Endometrial microvascular endothelial cells (primary cell): ENCODE measurements around the gene EEF1AKMT4. TPM values are rescaled to one million over a fixed set of nuclear protein-coding genes. Genes with fewer than 3 reads are reported as not detected.

ENCODE experiments used
- in situ Hi-C: cut with HindIII; loops from 2 replicates; pipeline ENCODE4 v1.10.0; 2017; ENCODE audit warnings: low sequenced_read_pairs, low pct_unique_long_range_greater_than_20kb; ENCODE audit errors: inconsistent ontology term
- total RNA-seq: library from RNA; depleted of rRNA; stranded (reverse); fragments of >200 nt; gene quantifications from one replicate; pipeline ENCODE4 v1.2.3, GENCODE V29; 2015; ENCODE audit errors: inconsistent ontology term

Gene EEF1AKMT4
- total RNA-seq, 1 donor from 2014 or later, result 9.2 TPM

DNA sequence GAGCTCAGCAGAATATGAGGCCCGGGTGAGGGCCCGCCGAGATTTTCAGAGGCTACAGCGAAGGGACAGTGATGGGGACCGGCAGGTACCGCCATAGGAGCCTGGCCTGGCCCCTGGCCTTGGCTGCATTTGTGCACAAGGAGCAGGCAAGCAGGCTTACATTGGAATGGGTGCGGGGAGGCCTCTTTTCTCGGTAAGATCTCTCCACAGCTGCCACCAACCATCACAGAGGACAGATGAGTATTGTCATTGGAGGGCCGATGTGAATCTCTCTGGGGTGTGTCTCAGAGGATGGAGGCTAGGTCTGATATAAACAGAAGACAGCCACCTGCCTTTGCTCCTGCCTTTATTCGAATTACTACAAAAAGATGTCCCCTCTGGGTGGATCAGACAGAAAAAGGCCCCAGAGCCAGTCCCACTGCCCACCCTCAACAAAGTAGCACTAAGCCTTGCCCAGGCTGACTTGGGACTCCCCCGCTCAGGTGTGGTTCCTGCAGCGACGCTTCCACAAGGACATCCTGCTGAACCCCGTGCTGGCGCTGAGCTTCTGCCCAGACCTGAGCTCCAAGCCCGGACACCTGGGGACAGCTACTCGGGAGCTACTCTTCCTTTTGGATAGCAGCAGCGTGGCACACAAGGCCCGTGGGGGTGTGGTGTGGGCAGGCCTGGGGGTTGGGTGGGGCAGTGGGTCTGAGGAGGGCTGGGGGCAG, 14.6 kb upstream of the EEF1AKMT4 start:
- in situ Hi-C loops, result no loop called here

DNA sequence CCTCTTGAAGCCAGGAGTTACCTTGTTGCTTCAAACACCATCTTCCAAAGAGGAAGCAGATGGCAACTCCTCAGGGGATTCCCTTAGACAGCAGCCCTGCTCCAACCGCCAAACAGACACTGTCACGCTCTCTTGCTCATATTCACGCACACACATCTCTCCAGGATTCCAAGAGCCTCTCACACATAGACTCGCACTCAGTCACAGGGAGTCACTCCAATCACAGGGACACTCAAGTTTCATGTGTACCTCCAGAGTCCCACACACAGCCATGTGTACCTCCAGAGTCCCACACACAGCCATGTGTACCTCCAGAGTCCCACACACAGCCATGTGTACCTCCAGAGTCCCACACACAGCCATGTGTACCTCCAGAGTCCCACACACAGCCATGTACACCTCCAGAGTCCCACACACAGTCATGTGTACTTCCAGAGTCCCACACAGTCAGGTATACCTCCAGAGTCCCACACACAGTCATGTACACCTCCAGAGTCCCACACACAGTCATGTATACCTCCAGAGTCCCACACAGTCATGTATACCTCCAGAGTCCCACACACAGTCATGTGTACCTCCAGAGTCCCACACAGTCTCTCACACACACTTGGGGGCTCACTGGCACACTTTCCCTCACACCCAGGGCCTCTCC, 14.0 kb upstream of the EEF1AKMT4 start:
- in situ Hi-C loops, result no loop called here

DNA sequence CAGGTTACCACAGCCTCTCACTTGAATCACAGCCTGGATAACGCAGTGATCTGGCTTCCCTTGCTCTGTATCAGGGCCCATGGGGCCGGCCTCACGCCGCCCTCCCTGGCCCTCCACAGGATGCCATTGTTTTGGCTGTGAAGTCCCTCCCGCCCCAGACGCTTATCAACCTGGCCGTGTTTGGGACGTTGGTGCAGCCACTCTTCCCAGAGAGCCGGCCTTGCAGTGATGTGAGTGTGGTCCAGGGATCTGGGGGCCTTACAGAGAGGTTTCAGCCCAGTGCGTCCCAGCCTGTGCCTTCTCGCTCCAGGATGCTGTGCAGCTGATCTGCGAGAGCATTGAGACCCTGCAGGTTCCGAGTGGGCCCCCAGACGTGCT, 13.4 kb upstream of the EEF1AKMT4 start:
- in situ Hi-C loops, result no loop called here

DNA sequence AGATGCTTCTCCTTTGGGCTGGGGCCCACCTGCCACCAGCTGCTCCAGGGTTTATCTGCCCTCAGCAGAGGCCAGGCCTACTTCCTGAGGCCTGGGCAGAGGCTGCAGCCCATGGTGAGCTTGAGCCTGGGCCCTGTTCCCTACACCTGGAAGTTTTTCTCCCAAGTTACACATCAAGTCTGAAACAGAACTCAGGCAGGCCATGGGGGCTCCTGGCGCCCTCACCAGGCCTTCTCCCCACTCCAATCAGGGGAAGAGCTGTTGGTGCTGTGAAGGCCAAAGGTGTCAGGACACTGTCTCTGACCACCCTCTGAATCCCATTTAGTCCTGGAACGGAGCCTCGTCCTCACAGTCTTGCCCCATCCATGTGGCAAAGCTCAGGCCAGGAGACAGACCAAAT, 12.8 kb upstream of the EEF1AKMT4 start:
- in situ Hi-C loops, result no loop called here

DNA sequence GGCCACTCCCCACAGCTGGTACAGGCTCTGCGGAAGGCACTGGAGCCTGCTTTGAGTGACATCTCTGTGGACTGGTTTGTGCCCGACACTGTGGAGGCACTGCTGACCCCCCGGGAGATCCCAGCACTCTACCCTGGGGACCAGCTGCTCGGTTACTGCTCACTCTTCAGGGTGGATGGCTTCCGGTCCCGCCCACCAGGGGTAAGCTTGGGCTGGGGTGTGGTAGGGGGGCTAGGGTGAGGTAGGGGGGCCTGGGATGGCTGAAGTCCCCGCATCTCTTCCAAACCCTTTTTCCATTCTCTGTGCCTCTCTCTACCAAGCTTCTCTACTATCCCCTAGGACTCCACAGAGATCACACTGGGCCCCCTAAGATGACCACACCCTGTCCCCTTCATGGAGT, 12.3 kb upstream of the EEF1AKMT4 start:
- in situ Hi-C loops, result no loop called here

DNA sequence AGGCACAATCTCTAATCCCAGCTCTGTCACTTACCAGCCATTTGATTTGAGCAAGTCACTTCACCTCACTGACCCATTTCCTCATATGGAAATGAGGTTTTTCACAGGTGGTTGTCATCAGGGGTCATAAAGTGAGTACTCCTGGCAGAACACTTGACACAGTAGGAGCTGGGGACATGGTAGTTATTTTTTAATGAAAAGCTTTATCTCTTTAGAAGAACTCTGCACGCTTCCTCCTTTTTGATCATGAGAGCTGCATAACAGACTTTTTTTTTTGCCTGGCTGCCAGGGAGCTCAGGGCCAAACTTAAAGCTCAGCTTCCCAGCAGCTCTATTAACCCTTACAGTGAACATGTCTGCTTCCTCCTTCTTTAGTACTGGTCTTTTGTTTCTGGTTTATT, 11.7 kb upstream of the EEF1AKMT4 start:
- in situ Hi-C loops, result no loop called here

DNA sequence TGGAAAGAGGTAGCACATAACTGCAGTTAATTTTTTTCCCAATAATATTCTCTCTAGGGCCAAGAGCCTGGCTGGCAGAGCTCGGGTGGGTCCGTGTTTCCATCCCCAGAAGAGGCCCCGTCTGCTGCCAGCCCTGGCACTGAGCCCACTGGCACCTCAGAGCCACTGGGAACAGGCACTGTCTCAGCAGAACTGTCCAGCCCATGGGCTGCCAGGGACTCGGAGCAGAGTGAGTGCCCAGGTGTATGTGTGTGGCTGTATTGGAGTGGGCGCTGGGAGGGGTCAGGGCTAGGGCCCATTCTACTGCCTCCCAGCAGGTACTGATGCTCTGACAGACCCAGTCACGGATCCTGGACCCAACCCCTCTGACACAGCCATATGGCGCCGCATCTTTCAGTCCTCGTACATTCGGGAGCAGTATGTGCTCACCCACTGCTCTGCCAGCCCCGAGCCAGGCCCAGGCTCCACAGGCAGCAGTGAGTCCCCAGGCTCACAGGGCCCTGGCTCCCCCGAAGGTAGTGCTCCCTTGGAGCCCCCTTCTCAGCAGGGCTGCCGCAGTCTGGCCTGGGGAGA, 11.1 kb upstream of the EEF1AKMT4 start:
- in situ Hi-C loops, result no loop called here

DNA sequence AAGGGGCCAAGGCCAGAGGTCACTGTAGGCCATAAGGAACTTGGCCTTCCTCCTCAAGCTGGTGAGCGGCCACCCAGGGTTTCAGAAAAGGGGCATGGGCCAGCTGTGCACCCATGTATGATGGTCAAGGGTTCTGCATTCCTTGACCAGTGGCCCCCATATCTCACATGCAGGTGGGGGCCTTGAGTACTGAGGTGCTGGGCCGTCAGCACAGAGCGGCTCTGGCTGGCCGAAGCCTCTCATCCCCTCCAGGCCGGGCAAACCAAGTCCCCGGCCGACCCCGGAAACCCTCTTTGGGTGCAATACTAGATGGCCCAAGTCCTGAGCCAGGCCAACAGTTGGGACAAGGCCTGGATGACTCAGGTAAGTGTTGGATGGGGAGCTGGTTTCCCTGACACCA, 10.3 kb upstream of the EEF1AKMT4 start:
- in situ Hi-C loops, result no loop called here

DNA sequence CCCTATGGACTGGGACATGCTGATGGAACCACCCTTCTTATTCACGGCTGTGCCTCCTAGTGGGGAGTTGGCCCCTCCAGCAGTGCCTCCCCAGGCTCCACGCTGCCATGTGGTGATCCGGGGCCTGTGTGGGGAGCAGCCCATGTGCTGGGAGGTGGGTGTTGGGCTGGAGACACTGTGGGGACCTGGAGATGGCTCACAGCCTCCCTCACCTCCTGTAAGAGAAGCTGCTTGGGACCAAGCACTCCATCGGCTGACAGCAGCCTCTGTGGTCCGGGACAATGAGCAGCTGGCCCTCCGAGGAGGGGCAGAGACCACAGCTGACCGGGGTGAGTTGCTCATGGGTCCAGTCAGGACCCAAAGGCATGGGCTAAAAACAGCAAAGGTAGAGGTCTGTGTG, 9.8 kb upstream of the EEF1AKMT4 start:
- in situ Hi-C loops, result no loop called here

DNA sequence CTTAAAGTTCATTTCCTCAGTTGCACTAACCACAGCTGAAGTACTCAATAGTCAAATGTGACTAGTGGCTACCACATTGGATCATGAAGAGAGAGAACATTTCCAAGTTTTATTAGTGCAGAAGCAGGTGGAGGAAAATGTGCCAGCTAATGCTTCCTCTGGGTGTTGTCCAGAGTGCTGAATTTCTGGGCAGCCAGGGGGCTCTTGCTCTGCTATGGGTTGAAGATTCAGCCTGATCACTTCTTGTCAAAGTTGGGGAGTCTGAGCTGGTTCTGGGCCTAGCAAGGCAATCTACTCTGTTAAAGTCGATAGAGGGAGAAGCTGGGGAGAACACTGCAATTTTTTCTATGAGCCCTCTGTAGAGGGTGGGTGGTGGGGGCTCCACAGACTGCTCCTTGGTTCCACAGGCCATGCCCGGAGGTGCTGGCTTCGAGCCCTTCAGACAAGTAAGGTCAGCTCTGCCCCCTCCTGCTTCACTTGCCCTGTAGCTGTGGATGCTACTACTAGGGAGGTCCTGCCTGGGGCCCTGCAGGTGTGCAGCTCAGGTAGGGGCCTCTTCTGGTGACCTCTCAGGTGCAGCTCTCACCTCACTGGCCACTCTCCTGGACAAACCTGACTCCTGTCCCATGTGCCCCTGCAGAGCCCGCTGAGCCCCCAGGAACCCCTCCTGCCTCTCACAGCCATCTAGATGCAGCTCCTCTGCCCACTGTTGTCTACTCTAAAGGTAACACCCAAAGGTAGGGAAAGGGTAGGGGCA, 8.9 kb upstream of the EEF1AKMT4 start:
- in situ Hi-C loops, result no loop called here

DNA sequence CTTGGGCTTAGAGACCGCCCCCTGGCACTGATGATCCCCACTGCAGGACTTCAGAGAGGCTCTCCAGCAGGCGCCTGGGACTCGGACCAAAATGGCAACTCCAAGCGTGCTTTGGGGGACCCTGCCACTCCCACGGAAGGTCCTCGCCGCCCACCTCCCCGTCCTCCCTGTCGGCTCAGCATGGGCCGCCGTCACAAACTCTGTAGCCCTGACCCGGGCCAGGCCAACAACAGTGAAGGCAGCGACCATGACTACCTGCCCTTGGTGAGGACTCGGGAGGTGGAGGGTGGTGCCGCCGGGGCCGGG, 8.4 kb upstream of the EEF1AKMT4 start:
- in situ Hi-C loops, result no loop called here

DNA sequence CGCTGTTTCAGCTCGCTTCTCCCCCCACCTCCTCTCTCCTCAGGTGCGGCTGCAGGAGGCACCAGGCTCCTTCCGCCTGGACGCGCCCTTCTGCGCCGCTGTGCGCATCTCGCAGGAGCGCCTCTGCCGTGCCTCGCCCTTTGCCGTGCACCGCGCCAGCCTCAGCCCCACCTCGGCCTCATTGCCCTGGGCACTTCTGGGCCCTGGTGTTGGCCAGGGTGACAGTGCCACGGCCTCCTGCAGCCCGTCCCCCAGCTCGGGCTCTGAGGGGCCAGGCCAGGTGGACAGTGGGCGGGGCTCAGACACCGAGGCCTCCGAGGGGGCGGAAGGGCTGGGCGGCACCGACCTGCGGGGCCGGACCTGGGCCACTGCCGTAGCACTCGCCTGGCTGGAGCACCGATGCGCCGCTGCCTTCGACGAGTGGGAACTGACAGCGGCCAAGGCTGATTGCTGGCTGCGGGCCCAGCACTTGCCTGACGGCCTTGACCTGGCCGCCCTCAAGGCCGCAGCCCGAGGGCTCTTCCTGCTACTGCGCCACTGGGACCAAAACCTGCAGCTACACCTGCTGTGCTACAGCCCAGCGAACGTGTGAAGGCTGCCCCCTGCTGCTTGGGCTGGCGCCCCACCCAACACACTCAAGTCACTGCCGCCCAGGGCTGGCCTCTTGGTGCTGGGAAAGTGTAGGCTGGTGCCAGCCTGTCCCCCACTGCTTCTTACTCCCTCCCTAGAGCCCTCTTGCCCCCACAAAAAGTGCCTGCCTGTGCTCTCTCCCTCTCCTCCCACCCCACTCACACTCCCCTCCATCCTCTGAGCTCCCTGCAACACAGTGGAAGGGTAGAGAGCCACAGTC, 7.8 kb upstream of the EEF1AKMT4 start:
- in situ Hi-C loops, result no loop called here

DNA sequence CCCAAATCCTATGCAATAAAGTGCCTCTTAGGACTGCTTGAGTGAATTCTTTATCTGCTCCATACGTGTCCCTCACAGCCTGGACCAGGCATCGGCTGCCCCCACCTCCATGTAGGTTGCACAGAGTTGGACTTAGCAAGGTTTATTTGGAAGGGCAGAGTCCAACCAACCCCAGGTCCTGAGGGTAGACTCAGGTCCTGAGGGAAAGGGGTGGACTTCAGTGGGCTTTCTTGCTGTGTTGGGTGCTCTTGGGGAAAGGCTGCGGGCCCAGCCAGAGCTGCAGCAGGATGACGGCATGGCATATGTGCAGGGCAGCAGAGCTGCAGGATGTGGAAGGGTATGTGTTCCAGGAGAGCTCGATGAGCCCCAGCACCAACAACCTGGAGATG, 7.2 kb upstream of the EEF1AKMT4 start:
- in situ Hi-C loops, result no loop called here

DNA sequence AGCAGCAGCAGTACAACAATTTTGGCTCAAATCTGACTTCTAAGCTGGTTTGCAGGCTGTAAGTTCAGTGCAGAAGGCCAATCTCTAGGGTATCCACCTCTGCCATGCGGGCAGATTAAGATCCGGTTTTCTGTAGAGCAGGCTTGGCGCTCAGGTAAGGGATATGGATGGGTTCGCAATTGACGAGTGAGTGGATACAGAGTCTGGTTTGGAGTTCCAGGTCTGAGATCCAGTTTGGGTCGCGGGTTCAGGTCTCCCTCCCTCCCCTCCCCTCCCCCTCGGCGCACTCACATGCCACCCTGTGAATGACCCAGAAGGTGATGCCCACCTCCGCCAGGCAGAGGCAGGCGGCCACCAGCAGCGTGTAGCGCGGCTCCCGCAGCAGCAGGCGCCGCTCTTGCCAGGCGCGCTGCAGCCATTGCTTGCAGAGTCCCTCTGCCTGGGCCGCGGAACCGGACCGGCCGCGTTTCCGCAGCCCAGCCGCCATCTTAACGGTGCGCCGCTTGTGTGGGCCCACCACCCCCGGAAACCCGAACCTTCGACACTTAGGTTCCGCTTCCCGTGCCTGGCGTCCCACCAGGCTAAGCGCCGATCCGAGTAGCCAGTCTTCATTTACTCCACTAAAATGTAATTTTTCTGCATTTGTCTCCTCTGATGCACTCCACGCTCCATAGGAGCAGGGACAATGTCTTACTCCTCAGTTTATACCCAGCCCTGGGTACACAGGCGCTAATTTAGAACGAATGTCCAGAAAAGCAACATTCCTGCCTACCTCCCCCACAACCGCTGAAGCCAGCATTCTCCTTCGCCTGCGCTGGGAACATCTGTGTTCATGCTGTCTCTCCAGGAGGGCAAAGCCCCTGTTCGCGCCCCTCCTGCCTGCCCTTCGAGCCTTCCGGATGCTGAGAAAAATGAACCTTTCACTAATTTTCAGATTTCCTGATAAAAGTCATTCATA, 739 bp upstream of the EEF1AKMT4 start, which contains the start of gene ALG3:
TSS of gene ALG3 (minus strand) at position 509 of the 958 bp plus-strand sequence. CDS start at position 487, 22 bp downstream.
- in situ Hi-C loops, result no loop called here

DNA sequence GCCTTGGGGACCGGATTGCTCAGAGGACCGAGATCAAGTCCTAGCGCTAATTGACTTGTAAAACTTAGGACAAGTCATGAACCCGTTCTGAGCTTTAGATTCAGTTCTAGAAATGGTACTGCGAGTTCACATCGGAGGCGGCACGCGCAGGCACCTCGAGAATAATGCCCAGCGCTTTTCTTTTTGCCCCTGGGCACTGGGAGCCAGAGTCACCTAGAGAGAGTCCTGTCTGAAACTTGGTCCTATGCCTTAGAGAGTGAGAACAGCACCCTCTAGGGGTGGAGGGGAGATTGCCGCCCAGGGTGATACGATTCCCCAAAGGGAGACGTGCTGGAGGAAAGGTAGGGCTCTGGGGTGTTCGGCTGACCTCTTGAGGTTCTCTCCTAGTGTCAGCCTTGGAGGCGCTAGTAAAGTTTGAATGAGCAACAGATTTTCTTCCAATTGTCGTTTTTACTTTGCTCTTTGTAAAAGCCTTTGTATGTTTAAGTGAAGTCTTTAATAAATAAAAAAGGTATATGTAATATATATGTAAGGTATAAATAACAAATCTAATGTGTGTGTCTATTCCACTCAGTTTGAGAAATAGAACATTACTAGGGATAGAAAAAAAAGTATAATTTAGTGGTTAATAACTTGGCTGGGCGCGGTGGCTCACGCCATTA, 826 bp downstream of the EEF1AKMT4 start:
- in situ Hi-C loops, result no loop called here

DNA sequence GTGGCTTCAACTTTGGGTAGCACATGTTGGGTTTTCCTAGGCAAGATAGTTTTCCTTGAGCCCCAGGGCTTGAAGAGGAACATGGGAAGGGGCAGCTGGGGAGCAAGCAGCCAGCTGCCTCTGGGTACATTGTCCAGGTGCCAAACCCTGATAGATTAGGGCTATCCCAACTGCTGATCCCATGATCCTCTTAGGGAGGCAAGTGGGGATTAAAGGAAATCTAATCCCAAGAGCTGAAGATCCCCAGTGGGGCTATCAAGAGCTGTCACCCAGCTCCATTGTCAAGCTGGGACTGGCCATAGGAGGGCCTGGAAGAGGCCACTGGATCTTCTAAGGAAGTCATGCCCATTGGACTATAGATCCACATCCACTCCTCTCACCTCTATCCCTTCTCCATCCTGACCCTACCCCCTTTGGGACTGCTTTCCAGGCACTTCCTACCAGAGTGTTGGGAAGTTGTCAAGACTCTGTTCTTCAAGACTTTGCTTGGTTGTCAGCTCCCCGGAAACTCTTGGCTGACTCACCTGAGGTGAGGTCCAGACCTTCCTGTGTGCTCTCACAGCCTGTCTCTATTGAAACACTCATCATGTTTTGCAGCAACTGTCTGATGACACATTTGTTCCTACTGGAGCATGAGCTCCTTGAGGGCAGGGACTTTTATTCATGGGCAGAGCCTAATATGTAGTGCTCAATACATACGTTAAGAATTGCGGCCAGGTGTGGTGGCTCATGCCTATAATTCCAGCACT, 6.0 kb downstream of the EEF1AKMT4 start:
- in situ Hi-C loops, result no loop called here
